Endometrium (tissue), 2 donors: ENCODE measurements around the gene PKN2.

Experiments
- FAIRE-seq: peaks from 2 replicates; lab custom pipeline; 2012; peaks lifted over from hg19 to GRCh38; lab: Jason Lieb, UNC
- donor health status: control.
- donor health status: control.

Gene PKN2

GRCh38 chr1:88735909-88736308, 51.8 kb downstream of the PKN2 start:
- FAIRE-seq, result no peak

DNA sequence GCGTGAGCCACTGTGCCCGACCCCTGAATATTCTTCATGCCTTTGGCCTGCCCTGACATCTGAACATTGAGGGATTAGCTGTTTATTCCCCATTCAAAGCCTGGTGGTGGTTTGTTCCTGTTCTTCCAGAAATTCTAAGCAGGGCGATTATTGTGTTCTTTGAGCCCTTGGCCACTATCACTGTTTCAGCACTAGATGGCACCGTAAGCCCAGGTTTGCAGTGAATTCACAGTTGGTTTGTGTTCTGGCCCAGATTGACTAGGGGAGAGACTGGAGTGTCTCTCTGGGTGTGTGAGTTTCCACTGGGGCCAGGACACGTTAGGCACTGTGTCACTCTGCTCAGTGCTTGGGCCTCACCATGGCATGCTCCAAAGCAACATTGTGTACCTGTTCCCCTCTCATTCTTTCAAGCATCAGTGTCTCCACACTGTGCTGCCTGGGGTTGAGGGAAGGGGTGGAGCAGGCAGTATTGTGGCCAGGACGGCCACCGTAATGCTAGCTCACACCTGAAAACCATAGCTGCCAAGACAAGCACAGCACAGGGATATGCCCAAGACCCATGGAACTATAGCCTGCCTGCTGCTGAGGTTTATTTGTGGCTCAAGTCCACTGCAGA, 52.7 kb downstream of the PKN2 start:
- FAIRE-seq, result no peak

- no peak for FAIRE-seq
Observed at GRCh38 chr1:88737338-88737927, 53.4 kb downstream of the PKN2 start.

- peak; percentile 46 for FAIRE-seq
Observed at GRCh38 chr1:88740784-88741183, 56.7 kb downstream of the PKN2 start.

GRCh38 chr1:88741413-88741812, 57.3 kb downstream of the PKN2 start:
- FAIRE-seq, result no peak

DNA sequence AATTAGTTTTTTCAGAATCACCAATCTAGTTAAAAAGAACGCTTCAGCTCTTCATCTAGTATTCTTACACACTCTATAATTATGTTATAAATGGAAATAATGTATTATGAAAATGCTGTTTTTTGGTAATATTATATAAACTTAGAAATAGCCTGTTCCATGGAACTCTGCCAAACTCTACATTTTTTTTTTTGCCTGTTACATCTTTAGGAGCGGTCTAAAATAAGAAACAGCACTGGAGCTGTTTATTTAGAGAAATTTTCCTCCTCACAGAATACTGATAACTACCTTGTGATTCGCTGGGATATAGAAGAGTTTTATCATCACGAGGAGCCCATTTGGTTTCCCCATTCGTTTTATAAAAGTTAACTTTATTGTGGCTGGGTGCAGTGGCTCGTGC, 58.5 kb downstream of the PKN2 start:
- FAIRE-seq, result no peak

GRCh38 chr1:88744142-88744541, 60.1 kb downstream of the PKN2 start:
- no peak for FAIRE-seq

DNA sequence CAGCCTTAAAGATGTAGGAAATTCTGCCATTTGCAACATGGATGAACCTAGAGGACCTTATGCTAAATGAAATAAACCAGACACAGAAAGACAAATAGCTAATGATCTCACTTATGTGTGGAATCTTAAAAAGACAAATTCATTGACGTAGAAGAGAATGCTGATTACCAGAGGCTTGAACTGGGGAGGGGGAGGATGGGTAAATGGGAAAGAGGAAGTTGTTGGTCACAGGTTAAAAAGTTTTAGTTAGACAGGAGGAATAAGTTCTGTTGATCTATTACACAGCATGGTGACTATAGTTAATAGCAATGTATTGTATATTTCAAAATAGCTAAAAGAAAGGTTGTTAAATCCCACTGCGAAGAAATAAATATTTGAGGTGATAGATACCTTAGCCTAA, 62.8 kb downstream of the PKN2 start:
- FAIRE-seq, result no peak

- FAIRE-seq, result no peak
Observed at GRCh38 chr1:88751714-88752113, 67.6 kb downstream of the PKN2 start.

DNA sequence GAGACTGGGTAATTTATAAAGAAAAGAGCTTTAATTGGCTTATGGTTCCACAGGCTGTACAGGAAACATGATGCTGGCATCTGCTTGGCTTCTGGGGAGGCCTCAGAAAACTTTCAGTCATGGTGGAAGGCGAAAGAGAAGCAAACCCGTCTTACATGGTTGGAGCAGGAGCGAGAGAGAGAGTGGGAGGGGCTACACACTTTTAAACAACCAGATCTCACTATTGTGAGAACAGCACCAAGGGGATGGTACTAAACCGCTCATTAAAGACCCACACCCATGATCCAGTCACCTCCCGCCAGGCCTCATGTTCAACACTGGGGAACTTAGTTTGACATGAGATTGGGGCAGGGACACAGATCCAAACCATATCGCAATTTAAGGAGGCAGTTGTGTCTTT, 69.4 kb downstream of the PKN2 start:
- no peak for FAIRE-seq

- FAIRE-seq, result no peak
Observed at GRCh38 chr1:88763649-88764406, 79.8 kb downstream of the PKN2 start.

- FAIRE-seq, result no peak
Observed at GRCh38 chr1:88768187-88768586, 84.1 kb downstream of the PKN2 start.

- FAIRE-seq, result no peak
Observed at GRCh38 chr1:88768816-88769215, 84.7 kb downstream of the PKN2 start.

- no peak for FAIRE-seq
Observed at GRCh38 chr1:88773540-88774150, 89.6 kb downstream of the PKN2 start.

DNA sequence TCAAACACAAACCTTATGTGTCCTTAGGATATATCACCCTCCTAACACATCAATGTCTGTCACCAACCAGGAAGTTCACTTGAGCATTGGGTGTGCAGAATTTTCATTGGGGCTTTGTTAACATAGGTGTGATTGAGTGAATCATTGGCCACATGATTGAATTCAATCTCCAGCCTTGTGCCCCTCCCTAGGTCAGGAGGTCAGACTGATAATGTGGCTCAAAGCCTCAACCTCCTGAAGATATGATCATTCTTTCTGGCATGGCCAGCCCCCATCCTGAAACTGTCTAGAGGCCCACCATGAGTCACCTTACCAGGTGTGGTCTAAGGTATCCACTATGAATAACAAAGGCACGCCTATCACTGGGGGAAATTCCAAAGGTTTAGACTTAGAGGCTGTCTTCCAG, 90.1 kb downstream of the PKN2 start:
- FAIRE-seq, result no peak

GRCh38 chr1:88777604-88778149, 93.6 kb downstream of the PKN2 start:
- FAIRE-seq, result no peak

- FAIRE-seq, result no peak
Observed at GRCh38 chr1:88779880-88780279, 95.8 kb downstream of the PKN2 start.

DNA sequence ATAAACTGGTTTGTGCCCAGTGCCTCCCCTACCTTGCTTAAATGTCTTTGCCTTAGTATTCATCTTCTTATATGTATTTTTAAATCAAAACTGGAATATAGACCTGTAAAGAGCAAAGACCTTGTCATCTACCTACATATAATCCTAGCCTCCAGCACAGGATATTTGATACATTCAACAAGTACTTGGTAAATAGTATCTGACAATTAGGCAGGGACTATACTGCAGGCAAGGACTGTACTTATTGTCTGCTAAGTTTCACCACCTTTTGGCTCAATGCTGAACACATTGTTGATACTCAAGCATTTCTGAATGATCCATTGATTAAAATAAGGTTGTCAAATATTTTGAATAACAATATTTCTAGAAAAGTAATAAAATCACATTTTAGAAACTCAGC, 96.4 kb downstream of the PKN2 start:
- no peak for FAIRE-seq

- no peak for FAIRE-seq
Observed at GRCh38 chr1:88783145-88783544, 99.1 kb downstream of the PKN2 start.

DNA sequence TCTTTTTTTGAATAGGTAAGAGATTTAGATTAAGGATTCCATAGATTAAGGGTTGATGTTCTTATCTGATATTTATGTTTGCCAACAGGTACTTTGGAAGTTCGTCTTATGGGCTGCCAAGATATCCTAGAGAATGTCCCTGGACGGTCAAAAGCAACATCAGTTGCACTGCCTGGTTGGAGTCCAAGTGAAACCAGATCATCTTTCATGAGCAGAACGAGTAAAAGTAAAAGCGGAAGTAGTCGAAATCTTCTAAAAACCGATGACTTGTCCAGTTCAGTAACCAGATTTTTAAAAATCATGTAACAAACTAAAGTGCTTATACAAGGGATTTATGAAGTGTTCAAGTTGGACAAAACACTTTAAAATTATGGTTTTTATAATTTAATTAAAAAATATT, 100.5 kb downstream of the PKN2 start:
- FAIRE-seq, result peak; percentile 57

DNA sequence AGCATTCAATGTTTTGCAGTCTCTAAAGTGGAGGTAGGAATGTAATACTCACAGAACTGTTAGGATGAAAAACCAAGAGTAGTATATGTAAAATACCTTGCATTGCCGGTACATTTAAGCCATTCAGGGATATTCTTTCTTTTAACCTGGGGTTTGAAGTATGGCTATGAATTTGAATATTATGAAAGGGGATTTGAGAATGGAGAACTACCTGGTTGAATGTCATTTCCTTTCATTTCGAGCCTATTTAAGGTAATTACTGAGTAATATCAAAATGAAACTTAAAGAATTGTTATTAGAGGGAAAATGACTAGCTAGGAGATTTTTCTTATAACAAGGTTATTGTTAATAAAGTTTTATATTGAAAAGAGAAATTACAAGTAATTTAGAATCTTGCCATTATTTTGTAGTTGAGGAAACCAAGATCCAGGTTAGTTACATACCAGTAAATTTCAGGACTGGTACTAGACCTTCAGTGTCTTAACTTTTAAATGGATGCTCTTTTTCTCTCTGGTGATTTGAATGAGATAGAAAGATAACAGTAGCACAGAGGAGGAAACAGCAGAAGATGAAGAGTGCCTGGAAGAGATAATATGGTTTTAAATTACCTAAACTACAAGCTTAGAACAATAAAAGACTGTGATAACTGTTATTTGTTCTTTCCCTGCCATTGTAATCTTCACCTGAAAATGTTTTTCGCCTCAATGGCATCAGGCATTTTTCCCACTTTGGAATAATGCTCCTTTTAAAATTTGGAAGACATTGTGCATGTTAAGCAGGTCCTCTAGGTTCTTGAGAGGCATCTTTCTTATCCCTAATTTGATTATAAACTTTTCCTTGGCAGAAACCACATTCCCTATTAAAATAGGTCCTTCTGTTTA, 103.2 kb downstream of the PKN2 start:
- FAIRE-seq, result no peak

GRCh38 chr1:88791192-88791591, 107.1 kb downstream of the PKN2 start:
- no peak for FAIRE-seq
